Stimulated activated CD8-positive, alpha-beta memory T cell treated with anti-CD3 and anti-CD28 coated beads, Interleukin-7, amount 100 ng/mL, for 1 hour (primary cell): ENCODE results near the gene FIBP.

ENCODE experiments used
- DNase-seq, 2 donors: peaks; one replicate each; pipeline ENCODE4 v3.0.0-alpha.2; 2020; ENCODE audit warnings: low read depth in 2 of 2

FIBP gene

GRCh38 chr11:65844231-65844872 lies 43.9 kb downstream of the FIBP start:
- DNase-seq = no peak

DNA sequence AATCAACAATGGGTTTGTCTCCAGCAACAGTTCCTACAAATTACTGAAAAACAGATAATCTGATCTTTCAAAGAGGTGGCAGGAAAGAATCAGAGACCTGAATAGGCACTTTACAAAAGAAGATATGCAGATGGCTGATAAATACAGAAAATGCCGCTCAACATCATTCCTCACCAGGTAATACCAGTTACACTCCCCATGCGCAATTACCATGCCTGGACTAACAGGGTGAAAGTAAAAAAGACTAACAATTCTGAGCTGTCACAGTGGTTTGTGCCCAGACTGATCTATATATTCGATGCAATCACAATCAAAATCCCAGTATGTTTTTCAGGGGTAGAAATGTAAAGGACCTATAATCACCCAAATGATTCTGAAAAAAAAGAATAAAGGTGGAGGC lies 44.5 kb downstream of the FIBP start:
- DNase-seq = no peak

DNA sequence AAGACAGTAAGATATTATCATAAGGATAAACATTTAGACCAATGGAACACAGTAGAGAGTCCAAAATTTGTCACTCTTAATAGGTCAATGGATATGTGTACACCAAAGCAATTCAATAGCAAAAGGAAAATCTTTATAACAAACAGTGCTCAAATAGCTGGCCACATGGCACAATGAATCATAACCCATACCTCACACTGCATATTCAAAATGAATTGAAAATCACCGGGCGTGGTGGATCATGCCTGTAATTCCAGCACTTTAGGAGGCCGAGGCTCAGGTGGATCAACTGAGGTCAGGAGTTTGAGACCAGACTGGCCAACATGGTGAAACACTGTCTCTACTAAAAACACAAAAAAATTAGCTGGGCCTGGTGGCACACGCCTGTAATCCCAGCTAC lies 46.1 kb downstream of the FIBP start:
- no peak for DNase-seq

DNA sequence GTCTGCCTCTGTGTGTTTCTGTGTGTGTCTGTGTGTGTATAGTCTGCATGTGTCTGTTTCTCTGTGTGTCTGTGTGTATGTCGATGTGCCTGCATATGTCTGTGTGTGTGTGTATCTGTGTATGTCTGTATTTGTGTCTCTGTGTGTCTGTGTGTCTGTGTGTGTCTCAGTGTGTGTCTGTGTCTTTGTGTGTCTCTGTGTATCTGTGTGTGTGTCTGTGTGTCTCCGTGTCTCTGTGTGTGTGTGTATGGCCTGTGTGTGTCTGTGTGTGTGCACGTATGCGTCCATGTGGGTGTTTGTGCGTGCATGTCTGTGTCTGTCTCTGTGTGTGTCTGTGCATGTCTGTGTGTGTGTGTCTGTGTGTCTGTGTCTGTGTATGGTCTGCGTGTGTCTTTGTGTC lies 54.1 kb downstream of the FIBP start:
- no peak for DNase-seq
